Effector memory CD4-positive, alpha-beta T cell (primary cell): Measurements from ENCODE around the gene FAM107B.

ENCODE experiments used
- DNase-seq, 3 donors: peaks; one replicate each; pipeline ENCODE4 v3.0.0-alpha.2; 2020
- H3K27ac ChIP-seq: 2 replicates; pipeline ENCODE4 v1.7.0; 2013; ENCODE audit warnings: mild to moderate bottlenecking, low read length, moderate library complexity; ENCODE audit not compliant: insufficient read depth, poor library complexity, severe bottlenecking
- H3K27me3 ChIP-seq: replicated peaks from 2 replicates; pipeline ENCODE4 v1.7.0; 2013; ENCODE audit warnings: mild to moderate bottlenecking, low read length; ENCODE audit not compliant: insufficient read depth, control insufficient read depth, poor library complexity, severe bottlenecking
- H3K36me3 ChIP-seq: 2 replicates; pipeline ENCODE4 v1.7.0; 2013; ENCODE audit warnings: mild to moderate bottlenecking, low read length, moderate library complexity; ENCODE audit not compliant: control insufficient read depth, insufficient read depth
- H3K4me1 ChIP-seq: 2 replicates; pipeline ENCODE4 v1.7.0; 2013; ENCODE audit warnings: low read length, mild to moderate bottlenecking; ENCODE audit not compliant: control insufficient read depth, insufficient read depth, poor library complexity, severe bottlenecking
- H3K4me3 ChIP-seq: 2 replicates; pipeline ENCODE4 v1.7.0; 2013; ENCODE audit warnings: low read length, low read depth, mild to moderate bottlenecking; ENCODE audit not compliant: insufficient read depth, poor library complexity, severe bottlenecking
- H3K9me3 ChIP-seq: 2 replicates; pipeline ENCODE4 v1.7.0; 2013; ENCODE audit warnings: mild to moderate bottlenecking, low read length, moderate library complexity; ENCODE audit not compliant: control insufficient read depth

FAM107B gene

DNA sequence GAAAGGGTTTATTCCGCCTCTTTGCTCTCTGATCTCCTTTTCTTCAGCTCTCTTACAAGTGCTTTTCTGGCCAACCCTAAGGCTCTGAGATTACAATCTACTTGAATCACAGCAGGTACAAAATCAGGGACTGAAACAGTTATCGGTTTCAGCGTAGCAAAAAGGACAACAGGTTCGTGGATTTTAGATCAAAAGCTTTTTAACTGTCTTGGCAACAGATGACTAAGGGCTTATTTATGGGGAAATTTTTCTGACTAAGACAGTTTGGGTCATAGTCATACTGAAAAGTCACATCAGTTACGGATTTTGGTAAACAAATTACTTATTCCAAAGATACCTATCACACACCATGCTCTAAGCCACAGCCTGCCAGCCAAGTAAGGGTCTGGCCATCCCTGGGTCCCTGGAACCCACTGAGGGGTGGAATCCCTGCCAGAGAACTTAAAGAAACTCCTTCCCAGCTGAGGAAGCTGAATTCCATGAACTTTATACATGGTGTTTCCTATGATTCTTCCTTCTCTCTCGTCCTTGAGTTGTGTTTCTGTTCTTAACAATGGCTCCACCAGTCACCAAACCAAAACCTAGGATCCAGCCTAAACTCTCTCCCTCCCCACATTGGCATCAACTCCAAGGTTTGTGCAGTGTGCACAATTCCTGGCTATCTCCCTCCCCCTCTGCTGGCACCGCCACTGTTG lies 169.3 kb downstream of the FAM107B start:
- Histone ChIP-seq H3K27me3 (no peaks in the 10 kb centered on the region), H3K36me3 (peaks cover 11% of the 10 kb centered on the region), H3K4me1 (peaks cover 27% of the 10 kb centered on the region), H3K9me3 (no peaks in the 10 kb centered on the region), H3K27ac (peak overlapping the region; percentile 79), H3K4me3 (peak overlapping the region; percentile 47)
- no peak for DNase-seq

DNA sequence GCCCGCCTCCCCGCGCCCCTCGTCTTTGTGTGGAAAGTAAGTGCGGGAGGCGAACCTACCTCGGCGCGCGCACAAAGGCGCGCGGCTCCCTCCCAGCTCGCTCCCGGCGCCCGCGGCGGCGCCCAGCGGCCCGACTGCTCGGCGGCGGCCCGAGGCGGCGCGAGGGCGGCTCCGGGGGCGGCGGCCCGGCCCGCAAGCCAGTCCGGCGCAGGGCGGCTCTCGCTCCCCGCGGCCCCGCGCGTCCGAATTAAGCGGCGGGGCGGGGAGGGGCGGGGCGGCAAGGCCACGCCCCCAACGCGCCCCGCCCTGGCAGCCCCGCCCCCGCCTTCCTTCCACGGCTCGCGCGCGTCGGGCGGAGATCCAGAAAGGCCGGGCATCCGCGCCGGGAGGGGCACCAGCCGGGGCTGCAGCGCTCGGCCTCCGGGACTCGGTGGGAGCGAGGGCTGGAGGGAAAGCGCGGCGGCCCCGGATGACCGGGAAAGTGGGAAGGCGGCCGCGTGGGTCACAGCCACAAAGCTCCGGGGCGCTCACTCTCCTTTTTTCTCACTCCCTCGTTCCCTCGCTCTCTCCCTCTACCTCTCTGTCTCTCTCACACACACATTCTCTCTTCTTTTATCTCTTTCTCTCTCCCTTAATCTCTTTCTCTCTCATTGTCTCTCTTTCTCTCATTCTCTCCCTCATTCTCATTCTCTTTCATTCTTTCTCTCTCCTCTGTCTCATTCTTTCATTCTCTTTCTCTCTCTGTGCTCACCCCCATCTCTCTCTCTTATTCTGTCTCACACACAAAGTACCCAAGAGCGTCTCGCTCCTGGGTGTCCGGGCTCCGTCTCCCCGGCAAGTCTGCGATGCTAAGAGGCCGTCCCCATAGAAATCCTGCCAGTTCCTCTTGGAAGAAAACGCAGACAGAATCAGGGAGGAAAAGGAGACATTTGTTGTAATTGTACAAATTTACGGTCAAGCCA lies 170.2 kb downstream of the FAM107B start:
- Histone ChIP-seq H3K36me3 (peaks cover 11% of the 10 kb centered on the region), H3K27me3 (no peaks in the 10 kb centered on the region), H3K4me3 (peak overlapping the region; percentile 47), H3K27ac (peak overlapping the region; percentile 79), H3K9me3 (no peaks in the 10 kb centered on the region), H3K4me1 (peaks cover 32% of the 10 kb centered on the region)
- DNase-seq: peak; percentile 59 to 67 (median 64)

DNA sequence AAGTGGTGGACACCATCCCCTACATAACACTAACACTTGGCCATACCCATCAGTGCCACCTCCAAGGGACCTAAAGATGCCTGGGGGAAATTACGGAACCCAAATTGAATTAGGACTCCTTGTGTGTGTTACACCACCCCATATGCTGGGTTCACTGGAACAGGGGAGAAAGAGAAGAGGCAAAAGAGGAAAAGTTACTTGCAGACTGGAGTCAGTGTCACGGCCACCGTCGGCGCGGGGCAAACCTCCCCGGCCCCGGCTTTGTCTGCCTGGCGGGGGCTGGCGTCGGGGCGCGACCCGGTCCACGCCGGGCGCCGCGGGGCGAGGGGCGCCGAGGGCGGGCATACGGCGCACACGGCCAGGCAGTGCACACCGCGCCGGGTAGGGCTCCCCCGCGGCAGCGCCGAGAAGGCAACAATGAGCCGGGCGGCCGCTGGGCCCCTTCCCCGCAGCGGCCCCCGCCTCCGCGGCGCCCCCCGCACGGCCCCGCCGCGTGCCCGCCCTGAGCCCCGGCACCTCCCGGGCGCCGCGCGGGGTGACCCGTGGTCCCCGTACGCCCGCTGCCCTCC lies 171.1 kb downstream of the FAM107B start:
- Histone ChIP-seq H3K27ac (peak overlapping the region; percentile 77), H3K4me1 (peaks cover 38% of the 10 kb centered on the region), H3K4me3 (peak overlapping the region; percentile 65), H3K9me3 (no peaks in the 10 kb centered on the region), H3K27me3 (no peaks in the 10 kb centered on the region), H3K36me3 (peaks cover 18% of the 10 kb centered on the region)
- DNase-seq: no peak

DNA sequence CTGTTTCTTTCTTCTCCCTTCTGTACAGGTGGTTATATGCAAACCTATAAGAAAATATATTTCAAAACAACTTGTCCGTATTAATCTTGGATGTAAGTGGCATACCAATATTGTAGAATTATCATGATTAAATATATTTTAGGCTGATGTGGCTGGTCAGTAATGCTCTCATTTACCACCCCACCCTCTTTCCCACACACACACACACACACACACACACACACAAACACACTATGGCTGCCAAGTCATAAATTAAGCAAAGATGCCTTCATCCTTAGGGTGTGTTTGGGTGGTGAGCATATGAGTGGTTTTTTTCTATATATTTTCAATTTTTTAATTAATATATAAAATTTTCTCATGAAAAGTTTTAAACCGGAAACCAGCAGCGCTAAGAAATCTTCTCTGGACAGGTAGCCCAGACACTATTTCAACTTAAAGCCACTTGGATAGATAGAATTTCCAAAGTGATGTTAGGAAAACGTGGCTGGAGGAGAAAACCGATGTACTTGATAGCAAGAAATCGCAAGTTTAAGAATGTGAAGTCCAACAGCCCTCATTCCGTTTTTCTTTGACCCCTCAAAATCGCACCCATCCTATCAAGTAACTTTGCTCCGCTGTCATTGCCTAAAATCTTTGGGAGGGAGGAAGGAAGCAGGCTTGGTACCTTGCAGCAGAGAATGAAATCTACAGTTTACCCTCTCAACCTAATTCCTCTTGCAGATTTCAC lies 171.7 kb downstream of the FAM107B start:
- H3K4me3 ChIP-seq: peak overlapping the region; percentile 65
- no peak for DNase-seq
- H3K27ac ChIP-seq: peak overlapping the region; percentile 77
- no peaks in the 10 kb centered on the region for H3K9me3 ChIP-seq
- H3K4me1 ChIP-seq: peaks cover 43% of the 10 kb centered on the region
- H3K36me3 ChIP-seq: peaks cover 23% of the 10 kb centered on the region
- H3K27me3 ChIP-seq: no peaks in the 10 kb centered on the region

DNA sequence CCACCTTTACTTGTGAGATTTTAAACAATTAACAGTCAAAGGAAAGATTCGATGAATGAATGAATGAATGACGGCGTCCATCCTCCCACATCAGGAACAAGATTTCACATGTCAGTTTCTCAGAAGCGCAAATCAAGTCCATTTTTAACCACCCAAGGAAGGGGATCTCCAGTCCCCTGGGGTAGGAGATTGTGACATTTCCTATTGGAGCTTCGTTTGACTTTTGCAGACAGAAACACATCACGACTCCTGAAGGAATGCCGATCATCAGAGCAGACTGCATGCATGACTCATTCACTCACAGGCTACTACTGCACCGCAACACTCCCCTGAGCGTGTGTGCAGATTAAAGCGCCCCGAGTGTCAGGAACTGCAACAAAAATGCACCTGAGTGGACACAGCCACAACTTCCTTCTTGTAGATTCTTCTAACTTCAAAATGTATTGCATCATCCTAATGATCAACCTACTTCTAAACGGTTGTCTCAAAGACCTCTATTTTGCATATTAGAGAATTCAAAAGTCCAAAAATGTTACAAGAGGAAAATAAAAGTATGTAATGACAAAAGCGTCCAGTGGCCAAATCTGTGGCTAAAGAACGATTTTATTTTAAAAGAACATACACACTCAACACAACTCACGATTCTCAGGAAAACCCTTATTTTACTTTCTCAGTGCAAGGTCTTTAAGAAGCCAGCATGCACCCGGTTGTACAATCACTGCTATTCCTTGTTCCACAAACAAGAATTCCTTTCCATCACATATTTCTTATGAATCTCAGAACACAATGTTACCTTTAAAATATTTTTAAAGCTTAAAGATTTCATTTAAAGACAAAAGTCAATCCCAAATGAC lies 172.6 kb downstream of the FAM107B start:
- Histone ChIP-seq H3K36me3 (peaks cover 26% of the 10 kb centered on the region), H3K27me3 (no peaks in the 10 kb centered on the region), H3K4me3 (peak overlapping the region; percentile 65), H3K9me3 (no peaks in the 10 kb centered on the region), H3K27ac (peak overlapping the region; percentile 77), H3K4me1 (peaks cover 43% of the 10 kb centered on the region)
- peak; percentile 49 to 69 (median 58) for DNase-seq

DNA sequence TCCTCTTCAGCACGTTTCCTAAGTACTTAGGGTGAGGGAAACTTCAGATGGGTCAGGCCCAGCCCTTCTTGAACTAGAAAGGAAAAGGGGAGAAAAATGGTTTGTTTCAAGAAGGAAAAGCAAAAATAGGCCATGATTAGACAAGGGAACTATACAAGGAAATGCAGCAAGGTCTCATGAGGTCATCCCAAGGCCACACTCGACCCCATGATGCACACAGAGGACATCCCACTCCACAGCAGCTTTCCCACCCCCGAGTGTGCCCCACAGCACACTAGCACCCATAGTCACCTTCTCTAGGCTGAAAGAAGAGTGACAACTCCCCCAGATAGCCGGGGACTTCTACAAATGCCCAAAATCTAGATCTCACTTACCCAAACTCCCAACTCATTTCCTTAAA lies 173.4 kb downstream of the FAM107B start:
- no peaks in the 10 kb centered on the region for H3K27me3 ChIP-seq
- H3K27ac ChIP-seq: peak overlapping the region; percentile 77
- peaks cover 43% of the 10 kb centered on the region for H3K4me1 ChIP-seq
- no peak for DNase-seq
- H3K36me3 ChIP-seq: peaks cover 29% of the 10 kb centered on the region
- peak overlapping the region; percentile 65 for H3K4me3 ChIP-seq
- H3K9me3 ChIP-seq: no peaks in the 10 kb centered on the region

DNA sequence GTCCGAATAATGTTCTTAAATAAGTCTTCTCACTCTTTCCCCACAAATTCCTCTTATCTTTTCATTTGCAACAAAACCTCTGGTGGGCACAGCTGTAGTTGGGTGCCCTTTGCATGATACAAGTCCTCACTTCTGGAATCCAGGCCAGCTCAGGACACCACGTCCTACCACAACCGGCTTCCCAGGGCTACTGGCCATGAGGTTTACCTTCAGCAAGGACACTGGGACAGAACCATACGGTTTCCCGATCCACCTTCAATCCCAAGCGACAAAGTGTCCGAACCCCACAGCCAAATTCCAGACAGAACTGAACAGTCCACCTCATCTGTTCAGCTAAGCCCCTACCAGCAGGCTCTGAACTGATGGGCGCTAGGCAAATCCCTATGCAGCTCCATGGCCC lies 174.6 kb downstream of the FAM107B start:
- Histone ChIP-seq H3K9me3 (no peaks in the 10 kb centered on the region), H3K36me3 (peaks cover 32% of the 10 kb centered on the region), H3K4me1 (peaks cover 43% of the 10 kb centered on the region), H3K4me3 (no peak overlapping the region), H3K27me3 (no peaks in the 10 kb centered on the region), H3K27ac (no peak overlapping the region)
- DNase-seq: no peak

DNA sequence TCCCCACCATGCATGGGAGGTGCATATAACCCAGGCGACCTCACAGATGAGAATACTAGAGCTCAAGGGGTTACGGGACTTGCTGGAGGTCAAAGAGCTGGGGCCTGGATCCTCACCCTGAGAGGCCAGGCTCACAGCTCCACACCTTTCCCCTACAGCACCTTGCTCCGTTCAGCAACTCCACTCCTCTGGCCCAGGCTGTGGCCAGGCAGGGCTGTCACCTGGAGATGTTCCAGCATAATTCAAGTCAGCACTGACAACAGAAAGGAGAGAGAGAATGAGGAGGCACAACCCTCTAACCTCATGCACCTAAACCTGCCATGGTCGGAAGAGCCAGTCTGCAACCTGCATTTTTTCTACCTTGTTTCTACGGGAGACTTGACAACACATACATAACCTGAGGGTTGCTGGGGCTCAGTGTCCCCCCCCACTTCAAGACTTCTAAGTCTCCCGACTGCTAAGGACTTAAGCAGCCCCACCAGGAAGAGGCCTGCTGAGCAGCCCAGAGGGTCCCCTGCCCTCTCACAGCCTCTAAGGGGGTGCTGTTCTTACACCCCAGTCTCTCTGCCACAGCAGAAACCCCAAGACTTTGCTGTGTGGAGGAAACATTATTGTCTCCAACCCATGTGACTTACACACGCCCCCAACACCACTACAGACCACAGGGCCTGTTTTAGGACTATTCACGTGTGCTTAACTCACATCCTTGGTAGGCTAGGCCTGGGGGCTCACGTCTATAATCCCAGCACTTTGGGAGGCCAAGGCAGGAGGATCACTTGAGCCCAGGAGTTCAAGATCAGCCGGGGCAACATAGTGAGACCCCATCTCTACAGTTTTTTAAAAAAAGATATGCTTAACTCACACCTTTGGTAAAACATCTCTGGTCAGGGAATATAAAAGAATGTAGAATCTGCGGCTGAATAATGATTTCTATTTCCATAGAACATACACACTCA lies 175.6 kb downstream of the FAM107B start:
- DNase-seq: no peak
- Histone ChIP-seq H3K4me1 (peaks cover 37% of the 10 kb centered on the region), H3K9me3 (no peaks in the 10 kb centered on the region), H3K27me3 (no peaks in the 10 kb centered on the region), H3K27ac (peak overlapping the region; percentile 5), H3K36me3 (peaks cover 35% of the 10 kb centered on the region), H3K4me3 (no peak overlapping the region)
